K562 (cell line): ENCODE results near the gene ASB15. TPM values are rescaled to one million over a fixed set of nuclear protein-coding genes. Genes with fewer than 3 reads are reported as not detected.
A peak's percentile ranks its signal among the peaks of the same experiment; 100 is the strongest.

Source experiments
- ATF1 ChIP-seq, 2 experiments: fragments of 450-650 bp in 1 of 2; IDR thresholded peaks; 2 replicates each; pipeline ENCODE4 v1.6.1; 2016; ENCODE audit warnings: missing compliant biosample characterization in 1 of 2, missing genetic modification characterization in 1 of 2
- HMG20A ChIP-seq: fragments of 450-650 bp; formaldehyde crosslinking; conservative IDR thresholded peaks from 2 replicates; pipeline ENCODE4 v1.4.0; 2020; ENCODE audit warnings: mild to moderate bottlenecking, mixed read lengths
- HNRNPLL ChIP-seq: fragments of 200-400 bp; formaldehyde crosslinking; IDR thresholded peaks from 2 replicates; pipeline ENCODE4 v1.6.1; 2017; ENCODE audit warnings: low read length, low read depth, mild to moderate bottlenecking; ENCODE audit not compliant: poor library complexity, severe bottlenecking
- PHTF2 ChIP-seq: fragments of 250-450 bp; sonication (Bioruptor Pico); IDR thresholded peaks from 2 replicates; pipeline ENCODE4 v1.5.0; 2021; ENCODE audit warnings: mild to moderate bottlenecking
- PTBP1 ChIP-seq: fragments of 200-400 bp; formaldehyde crosslinking; IDR thresholded peaks from 2 replicates; pipeline ENCODE4 v1.6.1; 2017; ENCODE audit warnings: low read depth, low read length
- PTTG1 ChIP-seq: fragments of 450-650 bp; IDR thresholded peaks from 2 replicates; pipeline ENCODE4 v1.6.1; 2016; ENCODE audit warnings: low read depth, mild to moderate bottlenecking, missing genetic modification characterization, missing compliant biosample characterization
- RHOXF2B ChIP-seq: fragments of 250-450 bp; sonication (Bioruptor Pico); conservative IDR thresholded peaks from 2 replicates; pipeline ENCODE4 v1.5.1; 2021
- SIRT6 ChIP-seq: IDR thresholded peaks from one replicate; pipeline ENCODE4 v1.6.1; 2012; ENCODE audit warnings: low read depth, mild to moderate bottlenecking, control low read depth, inconsistent platforms, low read length, moderate library complexity
- TAL1 ChIP-seq: fragments of 450-650 bp; IDR thresholded peaks from 2 replicates; pipeline ENCODE4 v1.6.1; 2016; ENCODE audit warnings: mild to moderate bottlenecking
- ZFPM2 ChIP-seq: fragments of 250-450 bp; sonication (Bioruptor Pico); IDR thresholded peaks from 2 replicates; pipeline ENCODE4 v1.5.1; 2022; ENCODE audit warnings: mild to moderate bottlenecking
- ZKSCAN8 ChIP-seq: fragments of 200-800 bp; sonication (Bioruptor generic); IDR thresholded peaks from 2 replicates; pipeline ENCODE4 v1.6.1; 2016; ENCODE audit warnings: missing genetic modification characterization, missing compliant biosample characterization
- ZNF23 ChIP-seq: fragments of 250-450 bp; sonication (Bioruptor Pico); IDR thresholded peaks from 2 replicates; pipeline ENCODE4 v1.4.0; 2020; ENCODE audit warnings: mild to moderate bottlenecking
- ZNF57 ChIP-seq: fragments of 450-650 bp; formaldehyde crosslinking; IDR thresholded peaks from 2 replicates; pipeline ENCODE4 v1.4.0; 2020; ENCODE audit warnings: mild to moderate bottlenecking, moderate library complexity
- polyA plus RNA-seq, 8 experiments: library from polyadenylated mRNA; depleted of rRNA in 4 of 8; stranded (reverse) in 5 of 8; unstranded in 3 of 8; fragments of >200 nt; fragmentation: Nextera tagmentation in 2 of 8; fragmentation: Illumina TruSeq in 1 of 8; extraction: Ambion mirVana in 2 of 8; extraction: Trizol in 1 of 8; gene quantifications; 2 replicates each; pipeline versions ENCODE4 v1.2.1 to v1.2.3, GENCODE V29; 2011 to 2014; ENCODE audit warnings: inconsistent platforms in 1 of 8, missing spikeins in 1 of 8
- total RNA-seq, 7 experiments: library from RNA; depleted of rRNA in 6 of 7; stranded (reverse); fragments of >200 nt in 6 of 7; fragmentation: Illumina TruSeq in 2 of 7; extraction: Trizol in 2 of 7; gene quantifications; 2 replicates each; pipeline versions ENCODE4 v1.2.1 to v1.2.3, GENCODE V29; 2011 to 2021; ENCODE audit warnings: low replicate concordance in 1 of 7
- TF ChIP-seq, protein P1 (sequence below): sonication (generic); formaldehyde crosslinking; IDR thresholded peaks from 2 replicates; pipeline ENCODE4 v1.8.0; 2022; ENCODE audit warnings: mild to moderate bottlenecking, missing genetic modification reagents
- TF ChIP-seq, protein P2 (sequence below): fragments of 450-650 bp; IDR thresholded peaks from 2 replicates; pipeline ENCODE4 v1.6.1; 2017; ENCODE audit warnings: antibody characterized with exemption, mild to moderate bottlenecking
- TF ChIP-seq, protein P3 (sequence below): IDR thresholded peaks from 3 replicates; pipeline ENCODE4 v1.6.1; 2011; ENCODE audit warnings: borderline replicate concordance, mild to moderate bottlenecking, moderate library complexity; ENCODE audit not compliant: insufficient read length; ENCODE audit errors: extremely low read depth

ASB15 gene
- total and polyA plus RNA-seq, 9 of the 15 experiments (the other 6 are each of a cell fraction or from before 2014, with no cell fraction given): 0.03 to 0.14 (median 0.04) TPM; not detected in 3

DNA sequence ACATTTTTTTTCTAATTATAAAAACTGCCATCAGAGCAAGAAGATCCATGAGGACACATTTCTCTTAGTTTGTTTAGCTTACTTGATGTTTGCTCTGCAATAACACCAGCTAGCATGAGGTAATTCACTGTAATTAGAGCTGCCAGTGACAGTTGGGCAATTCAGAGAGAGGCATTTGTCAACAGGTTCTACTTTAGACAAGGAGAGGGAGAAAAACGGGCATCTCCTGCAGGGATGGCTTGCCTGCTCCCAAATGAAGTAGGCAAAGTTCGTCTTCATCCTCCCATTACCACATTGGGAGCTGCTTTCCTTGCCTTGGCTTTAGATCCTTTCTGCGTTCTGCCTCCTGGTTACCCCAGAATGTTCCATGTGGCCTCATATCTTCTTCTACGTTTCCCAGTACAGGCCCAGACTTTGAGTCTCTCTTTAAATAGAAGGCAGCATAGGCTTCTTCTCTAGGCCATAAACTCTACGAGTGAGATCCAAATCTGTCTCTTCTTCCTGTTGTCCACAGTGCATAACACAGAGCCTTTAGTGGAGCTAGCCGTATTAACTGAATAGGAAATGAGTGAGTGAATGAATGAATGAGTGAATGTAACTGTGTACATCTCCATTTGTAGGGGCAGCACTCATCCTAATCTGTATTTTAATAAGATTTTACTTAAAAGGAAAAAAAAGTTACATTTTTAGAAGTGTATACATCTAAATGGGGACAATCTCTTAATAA is 21.2 kb downstream of the ASB15 start (continued):
- TF ChIP-seq, protein P1, sequence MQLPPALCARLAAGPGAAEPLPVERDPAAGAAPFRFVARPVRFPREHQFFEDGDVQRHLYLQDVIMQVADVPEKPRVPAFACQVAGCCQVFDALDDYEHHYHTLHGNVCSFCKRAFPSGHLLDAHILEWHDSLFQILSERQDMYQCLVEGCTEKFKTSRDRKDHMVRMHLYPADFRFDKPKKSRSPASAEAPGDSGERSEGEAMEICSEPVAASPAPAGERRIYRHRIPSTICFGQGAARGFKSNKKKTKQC (CRISPR knock-in tag): no peak
- TF ChIP-seq, protein P2, sequence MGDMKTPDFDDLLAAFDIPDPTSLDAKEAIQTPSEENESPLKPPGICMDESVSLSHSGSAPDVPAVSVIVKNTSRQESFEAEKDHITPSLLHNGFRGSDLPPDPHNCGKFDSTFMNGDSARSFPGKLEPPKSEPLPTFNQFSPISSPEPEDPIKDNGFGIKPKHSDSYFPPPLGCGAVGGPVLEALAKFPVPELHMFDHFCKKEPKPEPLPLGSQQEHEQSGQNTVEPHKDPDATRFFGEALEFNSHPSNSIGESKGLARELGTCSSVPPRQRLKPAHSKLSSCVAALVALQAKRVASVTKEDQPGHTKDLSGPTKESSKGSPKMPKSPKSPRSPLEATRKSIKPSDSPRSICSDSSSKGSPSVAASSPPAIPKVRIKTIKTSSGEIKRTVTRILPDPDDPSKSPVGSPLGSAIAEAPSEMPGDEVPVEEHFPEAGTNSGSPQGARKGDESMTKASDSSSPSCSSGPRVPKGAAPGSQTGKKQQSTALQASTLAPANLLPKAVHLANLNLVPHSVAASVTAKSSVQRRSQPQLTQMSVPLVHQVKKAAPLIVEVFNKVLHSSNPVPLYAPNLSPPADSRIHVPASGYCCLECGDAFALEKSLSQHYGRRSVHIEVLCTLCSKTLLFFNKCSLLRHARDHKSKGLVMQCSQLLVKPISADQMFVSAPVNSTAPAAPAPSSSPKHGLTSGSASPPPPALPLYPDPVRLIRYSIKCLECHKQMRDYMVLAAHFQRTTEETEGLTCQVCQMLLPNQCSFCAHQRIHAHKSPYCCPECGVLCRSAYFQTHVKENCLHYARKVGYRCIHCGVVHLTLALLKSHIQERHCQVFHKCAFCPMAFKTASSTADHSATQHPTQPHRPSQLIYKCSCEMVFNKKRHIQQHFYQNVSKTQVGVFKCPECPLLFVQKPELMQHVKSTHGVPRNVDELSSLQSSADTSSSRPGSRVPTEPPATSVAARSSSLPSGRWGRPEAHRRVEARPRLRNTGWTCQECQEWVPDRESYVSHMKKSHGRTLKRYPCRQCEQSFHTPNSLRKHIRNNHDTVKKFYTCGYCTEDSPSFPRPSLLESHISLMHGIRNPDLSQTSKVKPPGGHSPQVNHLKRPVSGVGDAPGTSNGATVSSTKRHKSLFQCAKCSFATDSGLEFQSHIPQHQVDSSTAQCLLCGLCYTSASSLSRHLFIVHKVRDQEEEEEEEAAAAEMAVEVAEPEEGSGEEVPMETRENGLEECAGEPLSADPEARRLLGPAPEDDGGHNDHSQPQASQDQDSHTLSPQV: 0 out of 2 replicates have a peak, but pooled peaks have one; percentile 23
- TF ChIP-seq SIRT6: no peak
- no peak for TF ChIP-seq TAL1
- TF ChIP-seq PHTF2: no peak
- no peak for TF ChIP-seq HNRNPLL
- peak; percentile 66; the same call in 1 of the 2 replicates for TF ChIP-seq RHOXF2B (CRISPR knock-in tag)
- TF ChIP-seq PTBP1: no peak
- no peak for TF ChIP-seq ZNF23 (CRISPR knock-in tag)
- no peak for TF ChIP-seq ATF1 (CRISPR knock-in tag; IDR thresholded peaks at IDR 0.05)
- 0 out of 2 replicates have a peak, but pooled peaks have one; percentile 14 for TF ChIP-seq ATF1 (tag; IDR thresholded peaks at IDR 0.05)
- TF ChIP-seq ZNF57 (CRISPR knock-in tag): no peak
- TF ChIP-seq PTTG1 (tag): 0 out of 2 replicates have a peak, but pooled peaks have one; percentile 18
- TF ChIP-seq HMG20A (CRISPR knock-in tag): no peak
- TF ChIP-seq ZFPM2 (CRISPR knock-in tag): 0 out of 2 replicates have a peak, but pooled peaks have one; percentile 39
- TF ChIP-seq, protein P3, sequence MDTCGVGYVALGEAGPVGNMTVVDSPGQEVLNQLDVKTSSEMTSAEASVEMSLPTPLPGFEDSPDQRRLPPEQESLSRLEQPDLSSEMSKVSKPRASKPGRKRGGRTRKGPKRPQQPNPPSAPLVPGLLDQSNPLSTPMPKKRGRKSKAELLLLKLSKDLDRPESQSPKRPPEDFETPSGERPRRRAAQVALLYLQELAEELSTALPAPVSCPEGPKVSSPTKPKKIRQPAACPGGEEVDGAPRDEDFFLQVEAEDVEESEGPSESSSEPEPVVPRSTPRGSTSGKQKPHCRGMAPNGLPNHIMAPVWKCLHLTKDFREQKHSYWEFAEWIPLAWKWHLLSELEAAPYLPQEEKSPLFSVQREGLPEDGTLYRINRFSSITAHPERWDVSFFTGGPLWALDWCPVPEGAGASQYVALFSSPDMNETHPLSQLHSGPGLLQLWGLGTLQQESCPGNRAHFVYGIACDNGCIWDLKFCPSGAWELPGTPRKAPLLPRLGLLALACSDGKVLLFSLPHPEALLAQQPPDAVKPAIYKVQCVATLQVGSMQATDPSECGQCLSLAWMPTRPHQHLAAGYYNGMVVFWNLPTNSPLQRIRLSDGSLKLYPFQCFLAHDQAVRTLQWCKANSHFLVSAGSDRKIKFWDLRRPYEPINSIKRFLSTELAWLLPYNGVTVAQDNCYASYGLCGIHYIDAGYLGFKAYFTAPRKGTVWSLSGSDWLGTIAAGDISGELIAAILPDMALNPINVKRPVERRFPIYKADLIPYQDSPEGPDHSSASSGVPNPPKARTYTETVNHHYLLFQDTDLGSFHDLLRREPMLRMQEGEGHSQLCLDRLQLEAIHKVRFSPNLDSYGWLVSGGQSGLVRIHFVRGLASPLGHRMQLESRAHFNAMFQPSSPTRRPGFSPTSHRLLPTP: no peak
- peak; percentile 72; the same call in 1 of the 2 replicates for TF ChIP-seq ZKSCAN8 (CRISPR knock-in tag)
